Large intestine (tissue), 3 donors: Measurements from ENCODE around the gene ALG11. TPM values are rescaled to one million over a fixed set of nuclear protein-coding genes. Genes with fewer than 3 reads are reported as not detected.

Experiments used
- DNase-seq, 2 donors: peaks; one replicate each; pipeline versions ENCODE4 v3.0.0 to v3.0.0-alpha.2; 2013
- H3K27ac ChIP-seq: one replicate; pipeline ENCODE4 v1.5.1; 2013; ENCODE audit warnings: low read length
- H3K27me3 ChIP-seq: 2 replicates; pipeline ENCODE4 v1.6.1; 2013; ENCODE audit warnings: low read length; ENCODE audit not compliant: control insufficient read depth, insufficient read depth
- H3K36me3 ChIP-seq: 2 replicates; pipeline ENCODE4 v1.6.1; 2013; ENCODE audit warnings: low read length; ENCODE audit not compliant: control insufficient read depth, insufficient read depth
- H3K4me1 ChIP-seq: one replicate; pipeline ENCODE4 v1.6.1; 2013; ENCODE audit warnings: low read length; ENCODE audit not compliant: control insufficient read depth, insufficient read depth
- H3K4me3 ChIP-seq: one replicate; pipeline ENCODE4 v1.5.1; 2013; ENCODE audit warnings: low read length
- H3K9me3 ChIP-seq: one replicate; pipeline ENCODE4 v1.6.1; 2013; ENCODE audit warnings: mild to moderate bottlenecking, low read depth, low read length, moderate library complexity; ENCODE audit not compliant: control insufficient read depth
- WGBS: methylation state at CpG from one replicate; pipeline ENCODE4 v1.1.5; 2013; ENCODE audit warnings: low lambda C conversion rate; ENCODE audit not compliant: insufficient coverage; 5-methylcytosine and 5-hydroxymethylcytosine counted together
- polyA plus RNA-seq: library from polyadenylated mRNA; unstranded; fragments of 120-200 nt; gene quantifications from one replicate; pipeline ENCODE4 v1.2.1, GENCODE V29; 2013

The ALG11 gene
- polyA plus RNA-seq, 1 donor: 27.1 TPM

- peaks cover 29% of the 10 kb centered on the region for H3K4me1 ChIP-seq
- peak overlapping the region; percentile 8 for H3K4me3 ChIP-seq
- DNase-seq: peak; percentile 66 to 85
- no peaks in the 10 kb centered on the region for H3K36me3 ChIP-seq
- H3K27ac ChIP-seq: peak overlapping the region; percentile 73
- H3K9me3 ChIP-seq: no peaks in the 10 kb centered on the region
- no peaks in the 10 kb centered on the region for H3K27me3 ChIP-seq
- 80% methylated on average over 1 of the region's 8 CpGs for WGBS
These were observed 5.5 kb upstream of the ALG11 start for GRCh38 chr13:52006523-52007245.

GRCh38 chr13:52009946-52010345, 2.3 kb upstream of the ALG11 start:
- Histone ChIP-seq H3K27me3 (no peaks in the 10 kb centered on the region), H3K27ac (no peak overlapping the region), H3K36me3 (no peaks in the 10 kb centered on the region), H3K4me1 (peaks cover 15% of the 10 kb centered on the region), H3K4me3 (no peak overlapping the region), H3K9me3 (no peaks in the 10 kb centered on the region)
- no CpG with 5 or more reads among the region's 6 CpGs for WGBS
- DNase-seq: no peak

- Histone ChIP-seq H3K27me3 (no peaks in the 10 kb centered on the region), H3K9me3 (no peaks in the 10 kb centered on the region), H3K36me3 (no peaks in the 10 kb centered on the region), H3K27ac (peak within 1 kb of the TSS; percentile 74), H3K4me3 (peak within 1 kb of the TSS; percentile 88), H3K4me1 (peaks cover 6% of the 10 kb centered on the region)
- DNase-seq: peak in 1 of 2 donors; percentile 66
- no CpG with 5 or more reads among the region's 46 CpGs for WGBS
These were observed 1.1 kb upstream of the ALG11 start, which contains the start of gene ATP7B for GRCh38 chr13:52010890-52011631. TSS of gene ATP7B (minus strand) at chr13:52011450. CDS start at chr13:52011337, 113 bp downstream.

GRCh38 chr13:52012512-52012836, 276 bp downstream of the ALG11 start:
- H3K9me3 ChIP-seq: no peaks in the 10 kb centered on the region
- peaks cover under 1% of the 10 kb centered on the region for H3K36me3 ChIP-seq
- DNase-seq: no peak
- 0% methylated on average over 6 of the region's 8 CpGs for WGBS
- no peaks in the 10 kb centered on the region for H3K27me3 ChIP-seq
- H3K27ac ChIP-seq: peak overlapping the region; percentile 30
- H3K4me3 ChIP-seq: peak overlapping the region; percentile 88
- H3K4me1 ChIP-seq: no peaks in the 10 kb centered on the region

- no peaks in the 10 kb centered on the region for H3K4me1 ChIP-seq
- no CpG with 5 or more reads among the region's 3 CpGs for WGBS
- no peaks in the 10 kb centered on the region for H3K9me3 ChIP-seq
- peaks cover 20% of the 10 kb centered on the region for H3K36me3 ChIP-seq
- no peak overlapping the region for H3K4me3 ChIP-seq
- H3K27me3 ChIP-seq: no peaks in the 10 kb centered on the region
- no peak for DNase-seq
- no peak overlapping the region for H3K27ac ChIP-seq
These were observed 4.1 kb downstream of the ALG11 start for GRCh38 chr13:52016296-52016695.

GRCh38 chr13:52020191-52020590, 8.0 kb downstream of the ALG11 start:
- no peak for DNase-seq
- peaks cover 46% of the 10 kb centered on the region for H3K36me3 ChIP-seq
- no peaks in the 10 kb centered on the region for H3K9me3 ChIP-seq
- no peaks in the 10 kb centered on the region for H3K27me3 ChIP-seq
- peaks cover 1% of the 10 kb centered on the region for H3K4me1 ChIP-seq
- 90% methylated on average over 2 of the region's 3 CpGs for WGBS
- H3K4me3 ChIP-seq: no peak overlapping the region
- no peak overlapping the region for H3K27ac ChIP-seq

GRCh38 chr13:52022356-52022755, 10.2 kb downstream of the ALG11 start:
- DNase-seq: no peak
- Histone ChIP-seq H3K27ac (no peak overlapping the region), H3K36me3 (peaks cover 61% of the 10 kb centered on the region), H3K27me3 (no peaks in the 10 kb centered on the region), H3K9me3 (peaks cover 5% of the 10 kb centered on the region), H3K4me3 (no peak overlapping the region), H3K4me1 (peaks cover 10% of the 10 kb centered on the region)
- no CpG with 5 or more reads among the region's 2 CpGs for WGBS

GRCh38 chr13:52024481-52024880, 12.3 kb downstream of the ALG11 start, which contains the start of gene UTP14C:
TSS of gene UTP14C (plus strand) at chr13:52024691. CDS start at chr13:52028805, 4,114 bp downstream.
- Histone ChIP-seq H3K4me1 (peaks cover 10% of the 10 kb centered on the region), H3K27me3 (no peaks in the 10 kb centered on the region), H3K36me3 (peaks cover 68% of the 10 kb centered on the region), H3K9me3 (peaks cover 5% of the 10 kb centered on the region), H3K4me3 (no peak within 1 kb of the TSS), H3K27ac (no peak within 1 kb of the TSS)
- no CpG with 5 or more reads among the region's 3 CpGs for WGBS
- DNase-seq: no peak

GRCh38 chr13:52025475-52026245, 13.5 kb downstream of the ALG11 start:
- peaks cover 9% of the 10 kb centered on the region for H3K9me3 ChIP-seq
- H3K4me3 ChIP-seq: no peak overlapping the region
- WGBS: 50% methylated on average over 1 of the region's 8 CpGs
- H3K27ac ChIP-seq: no peak overlapping the region
- no peaks in the 10 kb centered on the region for H3K27me3 ChIP-seq
- peaks cover 10% of the 10 kb centered on the region for H3K4me1 ChIP-seq
- peaks cover 59% of the 10 kb centered on the region for H3K36me3 ChIP-seq
- peak in 1 of 2 donors; percentile 39 for DNase-seq

- peaks cover 56% of the 10 kb centered on the region for H3K36me3 ChIP-seq
These were observed 14.0 kb downstream of the ALG11 start for GRCh38 chr13:52026246-52026626.

More at GRCh38 chr13:52026246-52026626, 14.0 kb downstream of the ALG11 start:
- WGBS: no CpG with 5 or more reads among the region's 3 CpGs
- DNase-seq: no peak
- Histone ChIP-seq H3K9me3 (peaks cover 9% of the 10 kb centered on the region), H3K4me3 (no peak overlapping the region), H3K27me3 (no peaks in the 10 kb centered on the region), H3K27ac (no peak overlapping the region), H3K4me1 (peaks cover 10% of the 10 kb centered on the region)
